NB4 (cell line): ENCODE results near the gene ALG2.
A peak's percentile ranks its signal among the peaks of the same experiment; 100 is the strongest.

ENCODE experiments used
- DNase-seq: peaks from one replicate; pipeline ENCODE4 v3.0.0; 2010; ENCODE audit warnings: low read depth
- H3K4me3 ChIP-seq: one replicate; pipeline ENCODE4 v1.5.1; 2011; ENCODE audit warnings: mild to moderate bottlenecking, low read depth, low read length, moderate library complexity
- CTCF ChIP-seq: IDR thresholded peaks from one replicate; pipeline ENCODE4 v1.5.1; 2012; ENCODE audit warnings: low read depth, low read length
- MYC ChIP-seq: IDR thresholded peaks from 2 replicates; pipeline ENCODE4 v1.6.1; 2011; ENCODE audit warnings: low read depth, low read length
- POLR2A ChIP-seq: IDR thresholded peaks from 2 replicates; pipeline ENCODE4 v1.6.1; 2011; ENCODE audit warnings: mild to moderate bottlenecking; ENCODE audit not compliant: insufficient read length; ENCODE audit errors: extremely low read depth
- TF ChIP-seq, protein P1 (sequence below): IDR thresholded peaks from 2 replicates; pipeline ENCODE4 v1.6.1; 2011; ENCODE audit warnings: low read depth, low read length

Gene ALG2

GRCh38 chr9:99222416-99223270 is 901 bp upstream of the ALG2 start:
- no peak for TF ChIP-seq MYC
- no peak for TF ChIP-seq POLR2A
- TF ChIP-seq, protein P1, sequence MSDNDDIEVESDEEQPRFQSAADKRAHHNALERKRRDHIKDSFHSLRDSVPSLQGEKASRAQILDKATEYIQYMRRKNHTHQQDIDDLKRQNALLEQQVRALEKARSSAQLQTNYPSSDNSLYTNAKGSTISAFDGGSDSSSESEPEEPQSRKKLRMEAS: 0 out of 2 replicates have a peak, but pooled peaks have one; percentile 6
- no peak for DNase-seq
- H3K4me3 ChIP-seq: peak overlapping the region; percentile 92

DNA sequence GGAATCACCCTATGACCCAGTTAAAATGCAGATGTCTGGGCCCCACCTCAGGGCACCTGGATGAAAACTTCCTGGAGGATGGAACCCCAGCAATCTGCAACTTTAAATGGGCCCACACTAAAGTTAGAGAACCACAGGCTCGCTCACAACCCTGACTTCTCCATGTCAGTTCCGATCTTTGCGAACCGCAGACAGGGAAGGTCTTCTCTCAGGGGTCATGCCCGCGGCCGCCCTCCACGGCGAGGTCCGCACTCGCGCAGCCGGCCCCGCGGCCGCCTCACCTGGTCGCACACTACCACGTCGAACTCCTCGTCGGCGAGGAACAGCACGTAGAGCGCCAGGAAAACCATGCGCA is 499 bp downstream of the ALG2 start:
- DNase-seq: no peak
- H3K4me3 ChIP-seq: peak overlapping the region; percentile 92
- no peak for TF ChIP-seq POLR2A
- peak; percentile 28 for TF ChIP-seq MYC

DNA sequence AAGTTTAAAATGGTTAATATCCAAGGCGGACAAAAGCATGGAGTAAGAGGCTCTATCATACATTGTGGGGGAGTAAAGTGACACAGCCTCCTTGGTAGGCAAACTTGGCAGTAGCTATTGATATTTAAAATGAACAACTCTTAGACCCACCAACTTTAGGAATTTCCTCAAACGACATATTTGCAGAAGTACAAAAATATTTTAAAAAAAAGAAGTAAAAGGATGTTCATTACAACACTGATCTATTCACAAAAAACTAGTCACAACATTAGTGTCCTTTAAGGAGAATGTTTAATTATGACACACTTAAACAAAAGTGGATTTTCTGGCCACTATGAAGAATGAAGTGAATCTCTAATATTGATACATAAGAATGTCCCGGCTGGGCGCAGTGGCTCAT is 1.7 kb downstream of the ALG2 start:
- peak overlapping the region; percentile 6 for H3K4me3 ChIP-seq
- TF ChIP-seq POLR2A (no peak), MYC (no peak), CTCF (no peak)
- TF ChIP-seq, protein P1: no peak

GRCh38 chr9:99216073-99216472 is 5.7 kb downstream of the ALG2 start:
- DNase-seq: no peak
- no peak overlapping the region for H3K4me3 ChIP-seq
- TF ChIP-seq MYC: no peak
- TF ChIP-seq CTCF: no peak
- TF ChIP-seq, protein P1: no peak
- no peak for TF ChIP-seq POLR2A

More for the DNA sequence above, 1.7 kb downstream of the ALG2 start:
- DNase-seq: no peak

GRCh38 chr9:99213197-99213596 is 8.5 kb downstream of the ALG2 start:
- no peak for DNase-seq
- no peak overlapping the region for H3K4me3 ChIP-seq
- TF ChIP-seq, protein P1: no peak
- no peak for TF ChIP-seq POLR2A

GRCh38 chr9:99211746-99212145 is 10.0 kb downstream of the ALG2 start:
- no peak for DNase-seq
- no peak overlapping the region for H3K4me3 ChIP-seq
- no peak for TF ChIP-seq CTCF
- no peak for TF ChIP-seq MYC
- TF ChIP-seq POLR2A: no peak
- TF ChIP-seq, protein P1: no peak

DNA sequence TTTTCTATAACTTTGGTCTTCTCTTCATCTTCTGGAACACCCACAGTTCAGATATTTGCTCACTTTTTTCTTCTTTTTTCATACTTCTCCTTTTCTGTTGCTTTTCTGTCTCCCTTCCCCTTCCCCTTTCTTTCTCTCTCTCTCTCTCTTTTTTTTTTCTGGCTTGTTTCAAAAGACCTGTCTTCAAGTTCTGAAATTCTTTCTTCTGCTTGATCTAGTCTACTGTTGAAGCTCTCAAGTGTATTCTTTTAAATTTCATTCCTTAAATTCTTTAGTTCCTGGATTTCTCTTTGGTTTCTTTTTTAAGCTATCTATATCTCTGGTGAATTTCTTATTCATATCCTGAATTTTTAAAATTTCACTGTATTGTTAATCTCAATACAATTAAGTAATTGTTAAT is 11.2 kb downstream of the ALG2 start:
- no peak for DNase-seq
- TF ChIP-seq, protein P1: no peak
- no peak for TF ChIP-seq CTCF
- TF ChIP-seq POLR2A: no peak
- TF ChIP-seq MYC: no peak
- no peak overlapping the region for H3K4me3 ChIP-seq
